Spleen (tissue), 7 donors: ENCODE data around the gene IFT88.

Source experiments
- POLR2A ChIP-seq, 3 donors: fragments of 450-650 bp; IDR thresholded peaks; one replicate each; pipeline ENCODE4 v1.5.1; 2017; ENCODE audit warnings: antibody characterized with exemption in 3 of 3, mild to moderate bottlenecking in 1 of 3
- TF ChIP-seq, protein P1 (sequence below), 11 experiments: fragments of 200-600 bp in 7 of 11; fragments of 450-650 bp in 4 of 11; sonication (generic) in 4 of 11; IDR thresholded peaks in 8 of 11; conservative IDR thresholded peaks in 3 of 11; 1 replicate in 7 of 11; 2 replicates in 4 of 11; pipeline versions ENCODE4 v1.4.0 to v1.8.0; 2016 to 2021; ENCODE audit warnings: antibody characterized with exemption in 11 of 11, inconsistent platforms in 4 of 11, mild to moderate bottlenecking in 1 of 11
- donor health status: DM: no; HTN: no; CAD: no; lungs with moderate emphysema.
- donor health status: DM: no; HTN: no; CAD: no.
- donor health status: DM: no; HTN: no; CAD: no.

- TF ChIP-seq, protein P1, sequence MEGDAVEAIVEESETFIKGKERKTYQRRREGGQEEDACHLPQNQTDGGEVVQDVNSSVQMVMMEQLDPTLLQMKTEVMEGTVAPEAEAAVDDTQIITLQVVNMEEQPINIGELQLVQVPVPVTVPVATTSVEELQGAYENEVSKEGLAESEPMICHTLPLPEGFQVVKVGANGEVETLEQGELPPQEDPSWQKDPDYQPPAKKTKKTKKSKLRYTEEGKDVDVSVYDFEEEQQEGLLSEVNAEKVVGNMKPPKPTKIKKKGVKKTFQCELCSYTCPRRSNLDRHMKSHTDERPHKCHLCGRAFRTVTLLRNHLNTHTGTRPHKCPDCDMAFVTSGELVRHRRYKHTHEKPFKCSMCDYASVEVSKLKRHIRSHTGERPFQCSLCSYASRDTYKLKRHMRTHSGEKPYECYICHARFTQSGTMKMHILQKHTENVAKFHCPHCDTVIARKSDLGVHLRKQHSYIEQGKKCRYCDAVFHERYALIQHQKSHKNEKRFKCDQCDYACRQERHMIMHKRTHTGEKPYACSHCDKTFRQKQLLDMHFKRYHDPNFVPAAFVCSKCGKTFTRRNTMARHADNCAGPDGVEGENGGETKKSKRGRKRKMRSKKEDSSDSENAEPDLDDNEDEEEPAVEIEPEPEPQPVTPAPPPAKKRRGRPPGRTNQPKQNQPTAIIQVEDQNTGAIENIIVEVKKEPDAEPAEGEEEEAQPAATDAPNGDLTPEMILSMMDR (IDR thresholded peaks at IDR 0.05 in 8 of 11, conservative IDR thresholded peaks at IDR 0.05 in 3 of 11), result no peak
- TF ChIP-seq POLR2A (IDR thresholded peaks at IDR 0.05), result no peak
These were observed 104.8 kb downstream of the IFT88 start for GRCh38 chr13:20671789-20672188.
